Mucosa of rectum (tissue), 2 donors: ENCODE measurements around the gene CERS4.
A peak's percentile ranks its signal among the peaks of the same experiment; 100 is the strongest.
"Not testable (repeated sequence)": the region's sequence is repeated elsewhere in the genome, so short reads cannot be mapped to it uniquely, and the experiment has no call there.

Experiments used
- H3K27ac ChIP-seq, 2 donors: one replicate each; pipeline ENCODE4 v1.7.0; 2013; ENCODE audit warnings: inconsistent platforms in 2 of 2, low read depth in 2 of 2, low read length in 2 of 2
- H3K27me3 ChIP-seq, 2 donors: one replicate each; pipeline ENCODE4 v1.7.0; 2013; ENCODE audit warnings: low read length in 2 of 2; ENCODE audit not compliant: control insufficient read depth in 2 of 2, insufficient read depth in 2 of 2
- H3K36me3 ChIP-seq, 2 donors: one replicate each; pipeline ENCODE4 v1.7.0; 2013; ENCODE audit warnings: low read length in 2 of 2; ENCODE audit not compliant: control insufficient read depth in 2 of 2, insufficient read depth in 2 of 2
- H3K4me1 ChIP-seq, 2 donors: one replicate each; pipeline ENCODE4 v1.7.0; 2013; ENCODE audit warnings: low read length in 2 of 2, mild to moderate bottlenecking in 1 of 2; ENCODE audit not compliant: control insufficient read depth in 2 of 2, insufficient read depth in 2 of 2
- H3K4me3 ChIP-seq, 2 donors: one replicate each; pipeline ENCODE4 v1.7.0; 2013; ENCODE audit warnings: low read length in 2 of 2
- H3K9ac ChIP-seq, 2 donors: one replicate each; pipeline ENCODE4 v1.7.0; 2013; ENCODE audit warnings: low read length in 2 of 2, low read depth in 1 of 2, mild to moderate bottlenecking in 1 of 2
- H3K9me3 ChIP-seq, 2 donors: one replicate each; pipeline ENCODE4 v1.7.0; 2013; ENCODE audit warnings: low read length in 2 of 2; ENCODE audit not compliant: control insufficient read depth in 2 of 2
- donor health status: healthy.
- donor health status: Normal muscosa, but diverticular disease.

CERS4 gene

GRCh38 chr19:8194528-8195267, 14.5 kb upstream of the CERS4 start:
- peak overlapping the region; percentile 3 to 70 for H3K27ac ChIP-seq
- no peaks in the 10 kb centered on the region for H3K9me3 ChIP-seq
- H3K9ac ChIP-seq: no peak overlapping the region
- peaks cover 2 to 4% of the 10 kb centered on the region in 2 donors for H3K4me1 ChIP-seq
- H3K36me3 ChIP-seq: no peaks in the 10 kb centered on the region
- H3K4me3 ChIP-seq: peak overlapping the region in 1 of 2 donors; percentile 4
- H3K27me3 ChIP-seq: no peaks in the 10 kb centered on the region

- Histone ChIP-seq H3K9me3 (no peaks in the 10 kb centered on the region), H3K4me1 (peaks cover 2 to 4% of the 10 kb centered on the region in 2 donors), H3K9ac (no peak overlapping the region), H3K36me3 (no peaks in the 10 kb centered on the region), H3K4me3 (no peak overlapping the region), H3K27me3 (no peaks in the 10 kb centered on the region), H3K27ac (no peak overlapping the region)
Measured at GRCh38 chr19:8196271-8196927, 12.8 kb upstream of the CERS4 start.

- H3K27me3 ChIP-seq, H3K36me3 ChIP-seq, H3K27ac ChIP-seq, H3K9ac ChIP-seq, H3K4me1 ChIP-seq, H3K9me3 ChIP-seq, H3K4me3 ChIP-seq: not testable (repeated sequence)
Measured at GRCh38 chr19:8203288-8204120, 5.7 kb upstream of the CERS4 start.

GRCh38 chr19:8204961-8205360, 4.2 kb upstream of the CERS4 start:
- no peak overlapping the region for H3K4me3 ChIP-seq
- H3K9ac ChIP-seq: no peak overlapping the region
- H3K9me3 ChIP-seq: no peaks in the 10 kb centered on the region
- no peak overlapping the region for H3K27ac ChIP-seq
- H3K4me1 ChIP-seq: no peaks in the 10 kb centered on the region
- H3K36me3 ChIP-seq: no peaks in the 10 kb centered on the region
- no peaks in the 10 kb centered on the region for H3K27me3 ChIP-seq

- H3K36me3 ChIP-seq: no peaks in the 10 kb centered on the region
- no peak overlapping the region for H3K27ac ChIP-seq
- no peaks in the 10 kb centered on the region for H3K27me3 ChIP-seq
- peaks cover 0 to 2% of the 10 kb centered on the region in 2 donors for H3K4me1 ChIP-seq
- H3K4me3 ChIP-seq: no peak overlapping the region
- H3K9me3 ChIP-seq: no peaks in the 10 kb centered on the region
- no peak overlapping the region for H3K9ac ChIP-seq
Measured at GRCh38 chr19:8206147-8207087, 2.8 kb upstream of the CERS4 start.

- not testable (repeated sequence) for H3K36me3 ChIP-seq, H3K9ac ChIP-seq, H3K27ac ChIP-seq, H3K9me3 ChIP-seq, H3K4me1 ChIP-seq, H3K4me3 ChIP-seq, H3K27me3 ChIP-seq
Measured at GRCh38 chr19:8207326-8207725, 1.8 kb upstream of the CERS4 start.

GRCh38 chr19:8208119-8208921, 850 bp upstream of the CERS4 start:
- H3K9ac ChIP-seq: no peak overlapping the region

GRCh38 chr19:8209462-8210378, 550 bp downstream of the CERS4 start:
- peak overlapping the region; percentile 56 to 63 for H3K27ac ChIP-seq
- H3K36me3 ChIP-seq: no peaks in the 10 kb centered on the region
- peak overlapping the region; percentile 68 to 73 for H3K9ac ChIP-seq
- no peaks in the 10 kb centered on the region for H3K9me3 ChIP-seq
- H3K27me3 ChIP-seq: no peaks in the 10 kb centered on the region
- peaks cover 0 to 2% of the 10 kb centered on the region in 2 donors for H3K4me1 ChIP-seq
- peak overlapping the region; percentile 65 for H3K4me3 ChIP-seq

More at GRCh38 chr19:8208119-8208921, 850 bp upstream of the CERS4 start:
- no peaks in the 10 kb centered on the region for H3K27me3 ChIP-seq
- peak overlapping the region; percentile 28 to 53 for H3K4me3 ChIP-seq
- H3K4me1 ChIP-seq: peaks cover 0 to 2% of the 10 kb centered on the region in 2 donors
- no peaks in the 10 kb centered on the region for H3K36me3 ChIP-seq
- no peaks in the 10 kb centered on the region for H3K9me3 ChIP-seq
- peak overlapping the region in 1 of 2 donors; percentile 56 for H3K27ac ChIP-seq
